IPS DF 4.7 (cell line): ENCODE measurements around the gene OR51S1.
"Not testable (repeated sequence)": the region's sequence is repeated elsewhere in the genome, so short reads cannot be mapped to it uniquely, and the experiment has no call there.

Source experiments
- DNase-seq: peaks from one replicate; pipeline ENCODE4 v3.0.0-alpha.2; 2013; ENCODE audit warnings: low spot score; ENCODE audit errors: extremely low read depth

OR51S1 gene

DNA sequence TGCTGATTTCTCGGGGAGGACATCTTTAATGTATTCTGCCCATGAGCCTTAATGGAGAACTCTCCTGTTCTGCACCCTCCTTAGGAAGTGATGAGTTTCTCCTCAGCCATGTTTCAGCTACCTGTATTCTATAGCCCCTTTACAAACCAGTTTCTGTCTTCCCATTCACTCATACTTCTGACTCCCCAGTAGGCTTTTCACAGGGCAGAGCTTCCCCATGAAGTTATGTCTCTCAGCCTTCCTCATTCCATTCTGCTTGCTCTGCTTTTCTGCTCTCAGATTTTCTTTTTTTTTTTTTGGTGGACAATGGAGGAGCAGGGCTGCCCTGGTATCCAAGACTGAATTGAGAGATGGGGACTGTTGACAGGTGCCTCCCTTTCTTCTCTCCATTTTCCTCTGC is 40.5 kb downstream of the OR51S1 start:
- no peak for DNase-seq

GRCh38 chr11:4804280-4804679 is 44.7 kb downstream of the OR51S1 start, which contains the start of gene OR52R1:
Gene OR52R1 (minus strand): TSS chr11:4804380. CDS start chr11:4804380, 0 bp downstream.
- no peak for DNase-seq

- DNase-seq, result not testable (repeated sequence)
These were observed 47.7 kb downstream of the OR51S1 start for GRCh38 chr11:4801316-4801715.

GRCh38 chr11:4798427-4799183 is 50.4 kb downstream of the OR51S1 start:
- no peak for DNase-seq
